ENCODE measurements around the gene GOLGA6B.

The GOLGA6B gene

GRCh38 chr15:72685925-72686794 is 31.7 kb downstream of the GOLGA6B start, which contains the start of the genes BBS4 and HIGD2B (continued):
- no peak for TF ChIP-seq REPIN1 (tag by site-specific recombination; IDR thresholded peaks at IDR 0.05; ENCODE audit: low read depth)
- TF ChIP-seq ZNF350 (tag by site-specific recombination; IDR thresholded peaks at IDR 0.05), result no peak
- TF ChIP-seq HOXD13 (CRISPR knock-in tag; IDR thresholded peaks at IDR 0.05; ENCODE audit: borderline replicate concordance), result no peak
- peak; percentile 21 for TF ChIP-seq MZF1 (tag by site-specific recombination; IDR thresholded peaks at IDR 0.05; ENCODE audit: borderline replicate concordance)
- peak; percentile 70 for TF ChIP-seq INSM2 (tag by site-specific recombination; IDR thresholded peaks at IDR 0.05)
- peak; percentile 77 for TF ChIP-seq YY1 (tag by site-specific recombination; IDR thresholded peaks at IDR 0.05)
- no peak for TF ChIP-seq ZNF416 (tag by site-specific recombination; IDR thresholded peaks at IDR 0.05)
- no peak for TF ChIP-seq ZNF157 (tag by site-specific recombination; IDR thresholded peaks at IDR 0.05)
- TF ChIP-seq ZNF362 (tag by site-specific recombination; IDR thresholded peaks at IDR 0.05), result no peak
- peak; percentile 73 for TF ChIP-seq SP7 (tag by site-specific recombination; IDR thresholded peaks at IDR 0.05)
- TF ChIP-seq ZNF654 (tag by site-specific recombination; IDR thresholded peaks at IDR 0.05; ENCODE audit: low read depth), result no peak
- no peak for TF ChIP-seq ZNF239 (tag by site-specific recombination; IDR thresholded peaks at IDR 0.05)
- no peak for TF ChIP-seq ZNF626 (tag by site-specific recombination; IDR thresholded peaks at IDR 0.05)
- TF ChIP-seq PRDM2 (tag by site-specific recombination; IDR thresholded peaks at IDR 0.05; ENCODE audit: borderline replicate concordance), result no peak
- 0 out of 2 replicates have a peak, but pooled peaks have one; percentile 45 for TF ChIP-seq ZNF18 (tag by site-specific recombination; IDR thresholded peaks at IDR 0.05)
- TF ChIP-seq FEZF1 (tag by site-specific recombination; IDR thresholded peaks at IDR 0.05), result peak; percentile 40
- TF ChIP-seq ZNF175 (tag by site-specific recombination; IDR thresholded peaks at IDR 0.05), result no peak
- TF ChIP-seq ZNF571 (tag by site-specific recombination; IDR thresholded peaks at IDR 0.05), result no peak
- TF ChIP-seq KLF10 (tag by site-specific recombination; IDR thresholded peaks at IDR 0.05), result 0 out of 2 replicates have a peak, but pooled peaks have one; percentile 4
- no peak for TF ChIP-seq OVOL3 (tag by site-specific recombination; IDR thresholded peaks at IDR 0.05)
- TF ChIP-seq ZNF24 (tag by site-specific recombination; IDR thresholded peaks at IDR 0.05), result peak; percentile 60
- no peak for TF ChIP-seq ZNF555 (tag by site-specific recombination; conservative IDR thresholded peaks at IDR 0.05)
- no peak for TF ChIP-seq ZNF639 (tag by site-specific recombination; IDR thresholded peaks at IDR 0.05)
- TF ChIP-seq GLI2 (tag by site-specific recombination; IDR thresholded peaks at IDR 0.05; ENCODE audit: borderline replicate concordance, low read depth), result no peak
- no peak; the same call in 1 of the 2 replicates for TF ChIP-seq ZNF391 (tag by site-specific recombination; IDR thresholded peaks at IDR 0.05; ENCODE audit: borderline replicate concordance, low read depth)
- no peak for TF ChIP-seq MEIS1 (CRISPR knock-in tag; IDR thresholded peaks at IDR 0.05; ENCODE audit: borderline replicate concordance)
- no peak for TF ChIP-seq ZNF792 (tag by site-specific recombination; IDR thresholded peaks at IDR 0.05)
- TF ChIP-seq ZNF140 (tag by site-specific recombination; IDR thresholded peaks at IDR 0.05), result no peak
- TF ChIP-seq ZNF114 (tag by site-specific recombination; IDR thresholded peaks at IDR 0.05), result no peak

Measured in HEK293 (cell line).